Spleen (tissue), 11 donors: ENCODE data around the gene MEIS2. TPM values are rescaled to one million over a fixed set of nuclear protein-coding genes. Genes with fewer than 3 reads are reported as not detected.
"Not testable (repeated sequence)": the region's sequence is repeated elsewhere in the genome, so short reads cannot be mapped to it uniquely, and the experiment has no call there.

Experiments used
- DNase-seq: peaks from one replicate; pipeline ENCODE4 v3.0.0-alpha.2; 2020
- H3K27ac ChIP-seq, 8 donors: fragments of 200-600 bp; sonication (generic) in 7 of 8; 1 replicate in 4 of 8; 2 replicates in 4 of 8; pipeline versions ENCODE4 v1.5.0 to v1.8.0; 2016 to 2021; ENCODE audit warnings: inconsistent platforms in 4 of 8, mild to moderate bottlenecking in 4 of 8, moderate library complexity in 1 of 8
- H3K27me3 ChIP-seq, 7 donors: fragments of 200-600 bp; sonication (generic) in 6 of 7; replicated peaks in 1 of 7; 1 replicate in 4 of 7; 2 replicates in 3 of 7; pipeline versions ENCODE4 v1.5.0 to v1.8.0; 2016 to 2021; ENCODE audit warnings: inconsistent platforms in 3 of 7, mild to moderate bottlenecking in 1 of 7
- H3K36me3 ChIP-seq, 6 donors: fragments of 200-600 bp; sonication (generic) in 5 of 6; 1 replicate in 4 of 6; 2 replicates in 2 of 6; pipeline versions ENCODE4 v1.5.0 to v1.8.0; 2016 to 2021; ENCODE audit warnings: inconsistent platforms in 2 of 6
- H3K4me1 ChIP-seq, 6 donors: fragments of 200-600 bp; sonication (generic) in 5 of 6; 1 replicate in 3 of 6; 2 replicates in 3 of 6; pipeline versions ENCODE4 v1.5.0 to v1.8.0; 2016 to 2021; ENCODE audit warnings: inconsistent platforms in 3 of 6
- H3K4me3 ChIP-seq, 8 donors: fragments of 200-600 bp; sonication (generic) in 7 of 8; 1 replicate in 4 of 8; 2 replicates in 4 of 8; pipeline versions ENCODE4 v1.5.0 to v1.8.0; 2016 to 2021; ENCODE audit warnings: inconsistent platforms in 4 of 8, mild to moderate bottlenecking in 4 of 8, moderate library complexity in 2 of 8
- H3K9me3 ChIP-seq, 8 donors: fragments of 200-600 bp; sonication (generic) in 7 of 8; 1 replicate in 4 of 8; 2 replicates in 4 of 8; pipeline versions ENCODE4 v1.5.0 to v1.8.0; 2016 to 2021; ENCODE audit warnings: inconsistent platforms in 4 of 8
- CTCF ChIP-seq, 11 experiments: fragments of 200-600 bp in 7 of 11; fragments of 450-650 bp in 4 of 11; sonication (generic) in 4 of 11; IDR thresholded peaks in 8 of 11; conservative IDR thresholded peaks in 3 of 11; 1 replicate in 7 of 11; 2 replicates in 4 of 11; pipeline versions ENCODE4 v1.4.0 to v1.8.0; 2016 to 2021; ENCODE audit warnings: antibody characterized with exemption in 11 of 11, inconsistent platforms in 4 of 11, mild to moderate bottlenecking in 1 of 11
- POLR2A ChIP-seq, 3 donors: fragments of 450-650 bp; IDR thresholded peaks; one replicate each; pipeline ENCODE4 v1.5.1; 2017; ENCODE audit warnings: antibody characterized with exemption in 3 of 3, mild to moderate bottlenecking in 1 of 3
- POLR2AphosphoS5 ChIP-seq, 3 donors: sonication (generic); formaldehyde crosslinking; IDR thresholded peaks; one replicate each; pipeline ENCODE4 v1.5.1; 2017; ENCODE audit warnings: antibody characterized with exemption in 3 of 3
- WGBS, 5 donors: extraction: QIAGEN DNeasy Blood & Tissue Kit in 3 of 5; methylation state at CpG; one replicate each; pipeline versions ENCODE4 v1.1.5 to v1.1.7; 2013 to 2018; 5-methylcytosine and 5-hydroxymethylcytosine counted together
- intact Hi-C: fragments of 100-400 bp; cut with DNase I; formaldehyde crosslinking; loops from one replicate; pipeline ENCODE4 v1.15.0; 2023; ENCODE audit warnings: low total_unique reads
- polyA plus RNA-seq, 3 donors: library from polyadenylated mRNA; stranded (reverse); fragments of 200-250 nt; gene quantifications; one replicate each; pipeline ENCODE4 v1.2.1, GENCODE V29; 2013
- total RNA-seq, 7 donors: library from RNA; depleted of rRNA in 3 of 7; stranded (reverse); fragments of >200 nt in 3 of 7; fragmentation: NEBNext Ultra II Directional in 4 of 7; extraction: Animal tissue kit (Norgen Biotek cat#: 25700) in 4 of 7; gene quantifications; one replicate each; pipeline versions ENCODE4 v1.1.0 to v1.2.1, GENCODE V29; 2016 to 2021
- donor health status: healthy with polysubstance abuse.
- donor health status: DM: no; HTN: no; CAD: no; lungs with moderate emphysema.
- donor health status: DM: no; HTN: no; CAD: no.
- donor health status: Bipolar disorder and iron deficiency.
- donor health status: healthy.
- donor health status: DM: no; HTN: no; CAD: no.
- donor health status: DM: yes; HTN: yes; CAD: no.

The MEIS2 gene
- total and polyA plus RNA-seq, 10 donors = 2.6 to 57.2 (median 23.5) TPM

- DNase-seq = no peak
- Histone ChIP-seq H3K27ac (no peak overlapping the region), H3K9me3 (no peaks in the 10 kb centered on the region), H3K27me3 (no peaks in the 10 kb centered on the region), H3K36me3 (no peaks in the 10 kb centered on the region), H3K4me3 (no peak overlapping the region), H3K4me1 (no peaks in the 10 kb centered on the region)
- intact Hi-C loops = no loop called here
- WGBS, 5 donors = 75 to 84% (median 82%) methylated on average over 5 of the region's 5 CpGs
- TF ChIP-seq POLR2A (IDR thresholded peaks at IDR 0.05) (no peak), POLR2AphosphoS5 (IDR thresholded peaks at IDR 0.05) (no peak), CTCF (IDR thresholded peaks at IDR 0.05 in 8 of 11, conservative IDR thresholded peaks at IDR 0.05 in 3 of 11) (no peak)
Measured at GRCh38 chr15:36992454-36992853, 107.9 kb downstream of the MEIS2 start.

GRCh38 chr15:36988947-36989346 is 111.4 kb downstream of the MEIS2 start:
- TF ChIP-seq CTCF (IDR thresholded peaks at IDR 0.05 in 8 of 11, conservative IDR thresholded peaks at IDR 0.05 in 3 of 11) = no peak
- TF ChIP-seq POLR2A (IDR thresholded peaks at IDR 0.05) = no peak
- TF ChIP-seq POLR2AphosphoS5 (IDR thresholded peaks at IDR 0.05) = no peak
- intact Hi-C loops = no loop called here
- Histone ChIP-seq H3K27ac (no peak overlapping the region), H3K4me3 (no peak overlapping the region), H3K27me3 (no peaks in the 10 kb centered on the region), H3K36me3 (no peaks in the 10 kb centered on the region), H3K9me3 (peaks cover 0 to 16% (median 10%) of the 10 kb centered on the region in 8 donors), H3K4me1 (no peaks in the 10 kb centered on the region)
- no peak for DNase-seq

GRCh38 chr15:36982430-36982829 is 117.9 kb downstream of the MEIS2 start:
- intact Hi-C loops = no loop called here
- no peaks in the 10 kb centered on the region for H3K4me1 ChIP-seq
- no peaks in the 10 kb centered on the region for H3K36me3 ChIP-seq
- no peaks in the 10 kb centered on the region for H3K27me3 ChIP-seq
- no peak overlapping the region for H3K27ac ChIP-seq
- peaks cover 0 to 35% (median 20%) of the 10 kb centered on the region in 8 donors for H3K9me3 ChIP-seq
- no peak overlapping the region for H3K4me3 ChIP-seq
- TF ChIP-seq POLR2AphosphoS5 (IDR thresholded peaks at IDR 0.05) (no peak), CTCF (IDR thresholded peaks at IDR 0.05 in 8 of 11, conservative IDR thresholded peaks at IDR 0.05 in 3 of 11) (no peak), POLR2A (IDR thresholded peaks at IDR 0.05) (no peak)
- no peak for DNase-seq

GRCh38 chr15:36980281-36980680 is 120.1 kb downstream of the MEIS2 start:
- 91 to 97% (median 95%) methylated on average over 2 of the region's 2 CpGs for WGBS, 5 donors
- H3K36me3 ChIP-seq, H3K4me1 ChIP-seq, H3K27me3 ChIP-seq, intact Hi-C loops, DNase-seq, H3K27ac ChIP-seq, H3K4me3 ChIP-seq: not testable (repeated sequence)
- H3K9me3 ChIP-seq = peaks cover 0 to 35% (median 20%) of the 10 kb centered on the region in 8 donors

- H3K4me3 ChIP-seq = no peak overlapping the region
- H3K27ac ChIP-seq = no peak overlapping the region
- peaks cover 0 to 21% (median 7%) of the 10 kb centered on the region in 8 donors for H3K9me3 ChIP-seq
- TF ChIP-seq POLR2A (IDR thresholded peaks at IDR 0.05) (no peak), POLR2AphosphoS5 (IDR thresholded peaks at IDR 0.05) (no peak), CTCF (IDR thresholded peaks at IDR 0.05 in 8 of 11, conservative IDR thresholded peaks at IDR 0.05 in 3 of 11) (no peak)
- H3K36me3 ChIP-seq = no peaks in the 10 kb centered on the region
- H3K27me3 ChIP-seq = no peaks in the 10 kb centered on the region
- 80 to 95% (median 86%) methylated on average over 1 of the region's 1 CpG for WGBS, 5 donors
- intact Hi-C loops = no loop called here
- H3K4me1 ChIP-seq = no peaks in the 10 kb centered on the region
- no peak for DNase-seq
Measured at GRCh38 chr15:36978625-36979024, 121.7 kb downstream of the MEIS2 start.
